GM23338 (cell line): ENCODE results near the gene DROSHA. TPM values are rescaled to one million over a fixed set of nuclear protein-coding genes. Genes with fewer than 3 reads are reported as not detected.

Experiments
- polyA plus RNA-seq: library from polyadenylated mRNA; unstranded; fragments of >200 nt; fragmentation: Nextera tagmentation; extraction: Ambion mirVana; gene quantifications from 2 replicates; pipeline ENCODE4 v1.2.1, GENCODE V29; 2016
- small RNA-seq: library from RNA; depleted of rRNA; stranded (forward); fragments of <200 nt; gene quantifications from one replicate; pipeline ENCODE3, GENCODE V24; 2014; ENCODE audit warnings: low replicate concordance
- total RNA-seq: library from RNA; depleted of rRNA; stranded (reverse); fragments of >200 nt; shearing (Covaris generic); gene quantifications from 2 replicates; pipeline ENCODE4 v1.2.3, GENCODE V29; 2014; rRNA removed

Gene DROSHA
- total and polyA plus RNA-seq, 2 experiments from 2014 or later, result 70.6 to 87.8 TPM

Small RNA genes lying within 50 kb of the gene (small RNA-seq; reads per million reads assigned to genes)
- gene RF00019, result not detected

Other genes starting within 250 kb of the DROSHA start
- 26.8 and 30.9 TPM in 2 replicates for gene C5orf22, start 208 bp upstream of the DROSHA start, total RNA-seq
- 11.3 and 13.6 TPM in 2 replicates for gene C5orf22, start 208 bp upstream of the DROSHA start, polyA plus RNA-seq
- gene PDZD2, start 107.0 kb upstream of the DROSHA start, total RNA-seq, result 16.9 and 19.8 TPM in 2 replicates
- 8.3 and 10.2 TPM in 2 replicates for gene PDZD2, start 107.0 kb upstream of the DROSHA start, polyA plus RNA-seq